ENCODE measurements around the gene ZNF398. TPM values are rescaled to one million over a fixed set of nuclear protein-coding genes. Genes with fewer than 3 reads are reported as not detected.

Gene ZNF398
- total RNA-seq, 2 experiments from 2014 or later, result 11.8 to 14.2 TPM

- Histone ChIP-seq H3K9me2 (ENCODE audit: insufficient read depth, low read length) (no peaks in the 10 kb centered on the region), H3K79me2 (ENCODE audit: insufficient read depth, low read depth, low read length) (no peaks in the 10 kb centered on the region), H3K4me3 (ENCODE audit: low read depth, low read length, poor library complexity, severe bottlenecking) (no peak overlapping the region), H3K9me3 (ENCODE audit: low read length) (no peaks in the 10 kb centered on the region), H3K4me2 (ENCODE audit: low read length) (no peak overlapping the region), H3K36me3 (ENCODE audit: insufficient read depth, low read length) (peaks cover 85% of the 10 kb centered on the region), H3K27ac (ENCODE audit: low read depth, low read length, poor library complexity, severe bottlenecking) (no peak overlapping the region), H3K4me1 (ENCODE audit: insufficient read depth, low read length, poor library complexity, severe bottlenecking) (no peaks in the 10 kb centered on the region), H2AFZ (ENCODE audit: low read length) (no peak overlapping the region), H4K20me1 (ENCODE audit: insufficient read depth, low read length) (no peaks in the 10 kb centered on the region)
- BruUV-seq (replicated peaks), result no TSS peak
- POLR2A ChIA-PET, result no interaction called here
- TF ChIP-seq EZH2phosphoT487 (IDR thresholded peaks at IDR 0.05; ENCODE audit: borderline replicate concordance, low read depth, low read length), result no peak
- TF ChIP-seq, protein P1, sequence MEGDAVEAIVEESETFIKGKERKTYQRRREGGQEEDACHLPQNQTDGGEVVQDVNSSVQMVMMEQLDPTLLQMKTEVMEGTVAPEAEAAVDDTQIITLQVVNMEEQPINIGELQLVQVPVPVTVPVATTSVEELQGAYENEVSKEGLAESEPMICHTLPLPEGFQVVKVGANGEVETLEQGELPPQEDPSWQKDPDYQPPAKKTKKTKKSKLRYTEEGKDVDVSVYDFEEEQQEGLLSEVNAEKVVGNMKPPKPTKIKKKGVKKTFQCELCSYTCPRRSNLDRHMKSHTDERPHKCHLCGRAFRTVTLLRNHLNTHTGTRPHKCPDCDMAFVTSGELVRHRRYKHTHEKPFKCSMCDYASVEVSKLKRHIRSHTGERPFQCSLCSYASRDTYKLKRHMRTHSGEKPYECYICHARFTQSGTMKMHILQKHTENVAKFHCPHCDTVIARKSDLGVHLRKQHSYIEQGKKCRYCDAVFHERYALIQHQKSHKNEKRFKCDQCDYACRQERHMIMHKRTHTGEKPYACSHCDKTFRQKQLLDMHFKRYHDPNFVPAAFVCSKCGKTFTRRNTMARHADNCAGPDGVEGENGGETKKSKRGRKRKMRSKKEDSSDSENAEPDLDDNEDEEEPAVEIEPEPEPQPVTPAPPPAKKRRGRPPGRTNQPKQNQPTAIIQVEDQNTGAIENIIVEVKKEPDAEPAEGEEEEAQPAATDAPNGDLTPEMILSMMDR (conservative IDR thresholded peaks at IDR 0.05; ENCODE audit: low read length), result peak; percentile 89
- CTCF ChIA-PET (ENCODE audit: unreplicated experiment), result no interaction called here
- intact Hi-C loops (cut with micrococcal nuclease; ENCODE audit: unreplicated experiment), result no loop called here
- DNase-seq (ENCODE audit: low spot score), result peak; percentile 49
These were observed 62.4 kb downstream of the ZNF398 start for GRCh38 chr7:149209518-149210269.

DNA sequence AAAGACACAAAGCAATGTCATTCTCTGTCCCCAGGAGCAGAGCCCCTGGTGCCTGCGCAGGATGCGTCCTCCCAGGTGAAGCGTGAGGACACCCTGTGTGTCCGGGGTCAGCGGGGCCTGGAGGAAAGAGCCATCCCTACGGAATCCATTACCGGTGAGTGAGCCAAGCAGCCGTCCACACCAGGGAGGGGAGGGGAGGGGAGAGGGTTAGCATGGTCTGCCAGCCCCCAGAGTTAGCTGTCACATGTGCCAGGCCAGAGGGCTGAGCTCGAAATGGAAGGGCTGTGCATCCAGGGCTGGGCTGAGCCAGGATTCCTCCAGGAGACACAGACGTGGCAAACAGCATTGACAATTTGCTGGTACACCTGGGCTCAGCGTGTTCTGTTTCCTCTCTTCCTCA lies 63.3 kb downstream of the ZNF398 start:
- Histone ChIP-seq H3K79me2 (ENCODE audit: insufficient read depth, low read depth, low read length) (no peaks in the 10 kb centered on the region), H2AFZ (ENCODE audit: low read length) (no peak overlapping the region), H3K27ac (ENCODE audit: low read depth, low read length, poor library complexity, severe bottlenecking) (no peak overlapping the region), H3K4me1 (ENCODE audit: insufficient read depth, low read length, poor library complexity, severe bottlenecking) (no peaks in the 10 kb centered on the region), H3K4me2 (ENCODE audit: low read length) (no peak overlapping the region), H3K4me3 (ENCODE audit: low read depth, low read length, poor library complexity, severe bottlenecking) (no peak overlapping the region), H3K9me2 (ENCODE audit: insufficient read depth, low read length) (no peaks in the 10 kb centered on the region), H3K9me3 (ENCODE audit: low read length) (no peaks in the 10 kb centered on the region), H3K36me3 (ENCODE audit: insufficient read depth, low read length) (peaks cover 91% of the 10 kb centered on the region), H4K20me1 (ENCODE audit: insufficient read depth, low read length) (no peaks in the 10 kb centered on the region)
- CTCF ChIA-PET (ENCODE audit: unreplicated experiment), result interaction anchor here (0.5 kb wide), 1 partner anchor 1598 kb away, joined by 3 read pairs; no protein-coding TSS in a partner anchor
- POLR2A ChIA-PET, result no interaction called here
- BruUV-seq (replicated peaks), result no TSS peak
- DNase-seq (ENCODE audit: low spot score), result no peak
- intact Hi-C loops (cut with micrococcal nuclease; ENCODE audit: unreplicated experiment), result no loop called here
- TF ChIP-seq, protein P1 (conservative IDR thresholded peaks at IDR 0.05; ENCODE audit: low read length), result no peak
- TF ChIP-seq EZH2phosphoT487 (IDR thresholded peaks at IDR 0.05; ENCODE audit: borderline replicate concordance, low read depth, low read length), result no peak

GRCh38 chr7:149214020-149214720 lies 66.9 kb downstream of the ZNF398 start:
- Histone ChIP-seq H3K27ac (ENCODE audit: low read depth, low read length, poor library complexity, severe bottlenecking) (no peak overlapping the region), H3K4me1 (ENCODE audit: insufficient read depth, low read length, poor library complexity, severe bottlenecking) (no peaks in the 10 kb centered on the region), H3K36me3 (ENCODE audit: insufficient read depth, low read length) (peaks cover 93% of the 10 kb centered on the region), H3K4me3 (ENCODE audit: low read depth, low read length, poor library complexity, severe bottlenecking) (no peak overlapping the region), H3K79me2 (ENCODE audit: insufficient read depth, low read depth, low read length) (no peaks in the 10 kb centered on the region), H3K9me2 (ENCODE audit: insufficient read depth, low read length) (no peaks in the 10 kb centered on the region), H3K4me2 (ENCODE audit: low read length) (no peak overlapping the region), H4K20me1 (ENCODE audit: insufficient read depth, low read length) (no peaks in the 10 kb centered on the region), H3K9me3 (ENCODE audit: low read length) (no peaks in the 10 kb centered on the region), H2AFZ (ENCODE audit: low read length) (no peak overlapping the region)
- no TSS peak for BruUV-seq (replicated peaks)
- CTCF ChIA-PET (ENCODE audit: unreplicated experiment), result no interaction called here
- TF ChIP-seq EZH2phosphoT487 (IDR thresholded peaks at IDR 0.05; ENCODE audit: borderline replicate concordance, low read depth, low read length), result no peak
- TF ChIP-seq, protein P1 (conservative IDR thresholded peaks at IDR 0.05; ENCODE audit: low read length), result no peak
- intact Hi-C loops (cut with micrococcal nuclease; ENCODE audit: unreplicated experiment), result no loop called here
- DNase-seq (ENCODE audit: low spot score), result no peak
- POLR2A ChIA-PET, result interaction anchor here (0.6 kb wide), 1 partner anchor 290 kb away, joined by 3 read pairs; no protein-coding TSS in a partner anchor

All from OCI-LY7 (cell line).